GM21717 (cell line): ENCODE data around the gene GATC.
A peak's percentile ranks its signal among the peaks of the same experiment; 100 is the strongest.
"Not testable (repeated sequence)": the region's sequence is repeated elsewhere in the genome, so short reads cannot be mapped to it uniquely, and the experiment has no call there.

Experiments used
- ATAC-seq: cut with Tn5 transposase; IDR thresholded peaks from one replicate; pipeline ENCODE4 v1.9.1; 2021; ENCODE audit warnings: mild to moderate bottlenecking, moderate library complexity; ENCODE audit not compliant: unreplicated experiment

Gene GATC

GRCh38 chr12:120432772-120433525 is 13.3 kb upstream of the GATC start:
- no peak for ATAC-seq

GRCh38 chr12:120437735-120438494 is 8.3 kb upstream of the GATC start, which contains the start of gene COX6A1:
TSS of gene COX6A1 (plus strand) at chr12:120438113. CDS start at chr12:120438127, 14 bp downstream.
- peak; percentile 90 for ATAC-seq

DNA sequence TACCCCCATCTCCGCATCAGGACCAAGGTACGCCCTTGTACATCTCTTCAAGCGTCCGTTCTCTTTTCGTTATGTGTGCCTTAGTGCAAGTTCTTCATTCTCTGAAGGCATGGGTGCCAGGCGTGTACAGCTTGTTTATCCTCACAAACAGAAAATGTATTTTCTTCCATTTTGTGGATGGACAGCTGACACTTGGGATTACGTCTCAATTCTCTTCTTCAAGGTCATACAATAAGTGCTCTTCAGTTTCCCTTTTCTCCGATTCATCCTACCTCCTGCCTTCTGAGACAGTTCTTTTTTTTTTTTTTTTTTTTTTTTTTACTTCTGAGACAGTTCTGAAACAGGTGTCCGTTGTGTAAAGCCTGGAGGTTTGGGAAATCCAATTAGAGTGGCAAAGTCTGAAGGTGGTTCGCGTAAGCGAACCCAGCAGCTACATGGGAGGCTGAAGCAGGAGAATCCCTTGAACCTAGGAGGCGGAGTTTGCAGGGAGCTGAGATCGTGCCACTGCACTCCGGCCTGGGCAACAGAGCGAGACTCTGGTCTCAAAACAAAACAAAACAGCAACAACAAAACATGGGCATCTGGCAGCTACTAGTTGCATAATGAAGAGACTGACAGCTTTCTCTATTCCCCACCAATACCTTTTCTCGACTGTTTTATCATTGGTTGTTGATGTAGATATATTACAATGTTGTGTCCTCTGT is 7.6 kb upstream of the GATC start:
- peak; percentile 7 for ATAC-seq

- ATAC-seq = no peak
These were observed 6.5 kb upstream of the GATC start for GRCh38 chr12:120439646-120440247.

DNA sequence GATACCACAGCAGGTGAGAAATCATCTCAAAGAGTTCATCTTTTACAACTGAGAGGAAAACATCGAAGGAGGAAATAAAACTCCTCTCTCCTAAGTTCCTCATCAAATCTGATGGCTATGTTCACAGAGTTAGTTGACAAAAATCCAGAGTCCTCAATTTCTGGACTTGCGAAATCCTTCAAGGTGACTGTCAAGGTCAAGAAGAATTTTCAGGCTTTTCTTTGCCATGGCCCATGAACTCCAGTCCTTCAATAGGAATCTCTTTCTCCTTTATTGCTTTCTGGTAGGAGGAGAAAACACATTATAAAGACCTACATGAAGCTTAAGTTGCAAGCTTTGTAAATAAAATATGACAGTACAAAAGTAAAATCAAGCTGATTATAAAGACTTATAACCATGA is 1.6 kb upstream of the GATC start:
- ATAC-seq = no peak

DNA sequence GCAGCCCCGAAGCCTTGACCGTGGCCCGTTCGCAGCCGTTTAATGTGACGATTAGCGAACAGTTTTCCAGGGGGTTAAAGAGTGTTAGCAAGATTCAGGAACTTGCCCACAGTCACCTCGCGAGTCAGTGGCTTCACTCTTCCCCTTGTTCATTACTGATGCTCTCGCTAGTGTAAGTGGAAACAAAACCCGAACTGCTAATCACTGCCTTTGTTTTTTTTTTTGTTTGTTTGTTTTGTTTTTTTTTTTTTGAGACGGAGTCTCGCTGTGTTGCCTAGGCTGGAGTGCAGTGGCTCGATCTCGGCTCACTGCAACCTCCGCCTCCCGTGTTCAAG is 567 bp downstream of the GATC start:
- ATAC-seq = not testable (repeated sequence)

- ATAC-seq = no peak
These were observed 1.7 kb downstream of the GATC start for GRCh38 chr12:120447992-120448391.

- not testable (repeated sequence) for ATAC-seq
These were observed 6.3 kb downstream of the GATC start for GRCh38 chr12:120452524-120452923.

- no peak for ATAC-seq
These were observed 7.0 kb downstream of the GATC start for GRCh38 chr12:120453060-120453750.

DNA sequence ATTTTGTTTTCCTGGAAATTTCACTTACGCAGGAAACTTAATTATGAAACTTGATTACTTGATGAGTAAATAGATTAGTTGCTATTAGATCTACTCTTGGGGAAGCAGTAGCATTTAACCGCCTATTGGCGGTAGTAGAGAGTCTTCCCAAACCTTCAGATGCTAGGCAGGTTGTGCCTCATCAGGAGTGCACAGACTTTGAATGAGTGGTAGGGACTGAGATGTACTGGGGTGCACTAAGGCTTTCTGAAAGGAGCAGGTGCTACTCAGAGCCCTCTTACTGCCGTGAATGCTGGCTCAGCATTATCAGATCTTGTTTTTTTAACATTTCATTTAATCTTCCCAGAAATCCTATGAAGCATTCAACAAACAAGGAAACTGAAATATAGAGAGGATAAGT is 7.7 kb downstream of the GATC start:
- ATAC-seq = no peak

- no peak for ATAC-seq
These were observed 9.1 kb downstream of the GATC start for GRCh38 chr12:120455302-120455701.

- ATAC-seq = no peak
These were observed 10.9 kb downstream of the GATC start for GRCh38 chr12:120457133-120457532.

GRCh38 chr12:120460157-120460556 is 13.9 kb downstream of the GATC start:
- no peak for ATAC-seq

GRCh38 chr12:120462099-120462640 is 15.9 kb downstream of the GATC start:
- no peak for ATAC-seq

DNA sequence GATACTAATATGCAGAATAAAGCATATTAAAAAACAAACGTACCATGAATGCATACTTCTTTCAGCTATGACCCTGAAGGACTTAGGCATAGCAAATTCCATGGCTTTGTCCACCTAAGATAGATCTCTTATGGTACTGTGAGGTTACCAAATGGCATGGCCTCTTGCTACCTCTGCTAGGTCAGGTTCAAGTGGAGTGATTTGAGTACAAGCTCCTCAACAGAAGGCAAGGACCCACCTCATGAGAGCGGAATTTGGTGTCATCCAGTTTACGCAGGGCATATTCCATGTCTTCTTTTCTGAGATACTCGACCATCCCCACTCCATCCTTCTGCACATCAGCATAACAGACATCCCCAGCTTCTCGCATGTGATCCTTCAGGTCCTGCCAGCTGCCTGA is 17.5 kb downstream of the GATC start:
- no peak for ATAC-seq

- no peak for ATAC-seq
These were observed 19.5 kb downstream of the GATC start for GRCh38 chr12:120465756-120466155.

DNA sequence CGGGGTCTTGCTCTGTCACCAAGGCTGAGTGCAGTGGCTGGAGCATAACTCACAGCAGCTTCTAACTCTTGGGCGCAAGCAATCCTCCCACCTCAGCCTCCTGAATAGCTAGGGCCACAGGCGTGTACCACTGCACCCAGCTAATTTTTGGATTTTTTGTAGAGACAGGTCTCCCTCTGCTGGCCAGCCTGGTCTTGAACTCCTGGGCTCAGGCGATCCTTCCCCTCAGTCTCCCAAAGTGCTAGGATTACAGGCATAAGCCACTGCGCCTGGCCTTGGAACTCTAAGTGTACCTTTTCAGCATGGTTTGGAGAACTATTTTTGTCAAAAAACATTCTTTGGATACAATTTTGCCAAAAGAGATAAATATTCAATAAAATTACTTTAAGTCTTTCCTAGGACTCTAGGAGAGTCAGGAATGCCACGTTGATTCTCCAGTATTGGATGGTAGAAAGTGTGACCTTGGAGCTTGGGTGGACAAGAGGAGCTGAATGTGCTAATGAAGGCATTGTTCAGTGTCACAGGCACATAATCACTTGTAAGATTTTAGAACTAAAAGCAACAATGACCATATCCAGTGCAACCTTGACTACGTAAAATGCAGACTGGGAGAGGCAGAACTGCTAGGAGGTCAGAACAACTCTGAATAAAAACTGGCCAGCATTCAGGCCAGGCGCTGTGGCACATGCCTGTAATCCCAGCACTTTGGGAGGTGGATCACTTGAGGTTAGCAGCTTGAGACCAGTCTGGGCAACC is 20.5 kb downstream of the GATC start:
- ATAC-seq = no peak

GRCh38 chr12:120467439-120467838 is 21.2 kb downstream of the GATC start:
- no peak for ATAC-seq

GRCh38 chr12:120468325-120468820 is 22.1 kb downstream of the GATC start:
- peak; percentile 9 for ATAC-seq
